ENCODE results near the gene CORO7.
A peak's percentile ranks its signal among the peaks of the same experiment; 100 is the strongest.

Gene CORO7

DNA sequence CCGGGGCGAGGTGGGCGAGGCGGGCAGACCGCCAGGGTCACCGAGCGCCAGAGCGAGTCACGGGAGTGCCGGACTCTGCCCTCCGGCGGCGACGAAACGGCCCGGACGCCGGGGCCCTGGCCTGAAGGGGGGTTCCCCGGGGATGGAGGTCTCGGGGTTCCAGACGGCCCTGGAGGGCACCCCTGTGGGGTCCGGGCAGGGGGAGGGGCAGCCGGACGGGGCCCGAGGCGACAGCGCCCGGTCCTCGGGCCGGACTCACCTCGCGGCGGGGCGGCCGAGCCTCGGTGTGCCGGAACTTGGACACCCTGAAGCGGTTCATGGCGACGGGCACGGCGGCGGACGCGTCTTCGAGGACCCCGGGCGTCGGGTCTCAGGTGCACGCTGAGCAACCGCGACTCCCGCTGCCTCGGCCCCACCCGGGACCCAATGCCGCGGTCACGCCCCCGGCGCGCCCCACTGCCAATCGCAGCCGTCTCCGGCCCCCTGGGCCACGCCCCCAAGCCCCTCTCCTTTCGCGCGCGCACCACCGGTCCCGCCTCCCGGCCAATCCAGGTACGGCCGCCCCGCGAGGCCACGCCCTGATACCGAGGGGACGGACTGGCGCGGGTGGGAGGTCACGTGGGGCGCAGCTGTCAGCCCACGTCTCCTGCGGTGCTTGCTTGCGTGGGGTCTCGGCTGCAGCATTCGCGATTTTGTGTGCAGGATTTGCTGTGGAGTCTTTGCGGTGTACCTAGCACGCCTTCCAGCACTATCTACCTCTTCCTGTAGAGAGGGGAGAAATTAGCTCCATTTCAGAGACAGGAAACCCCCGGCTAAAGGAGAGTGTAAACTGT is at the start of gene CORO7:
Gene CORO7 (minus strand): TSS at position 397 of the 833 bp plus-strand sequence. CDS start 78 bp downstream, at position 319.
- peak; percentile 63 for DNase-seq

- no peak for DNase-seq
Observed at GRCh38 chr16:4463522-4464163, 47.2 kb upstream of the CORO7 start.

DNA sequence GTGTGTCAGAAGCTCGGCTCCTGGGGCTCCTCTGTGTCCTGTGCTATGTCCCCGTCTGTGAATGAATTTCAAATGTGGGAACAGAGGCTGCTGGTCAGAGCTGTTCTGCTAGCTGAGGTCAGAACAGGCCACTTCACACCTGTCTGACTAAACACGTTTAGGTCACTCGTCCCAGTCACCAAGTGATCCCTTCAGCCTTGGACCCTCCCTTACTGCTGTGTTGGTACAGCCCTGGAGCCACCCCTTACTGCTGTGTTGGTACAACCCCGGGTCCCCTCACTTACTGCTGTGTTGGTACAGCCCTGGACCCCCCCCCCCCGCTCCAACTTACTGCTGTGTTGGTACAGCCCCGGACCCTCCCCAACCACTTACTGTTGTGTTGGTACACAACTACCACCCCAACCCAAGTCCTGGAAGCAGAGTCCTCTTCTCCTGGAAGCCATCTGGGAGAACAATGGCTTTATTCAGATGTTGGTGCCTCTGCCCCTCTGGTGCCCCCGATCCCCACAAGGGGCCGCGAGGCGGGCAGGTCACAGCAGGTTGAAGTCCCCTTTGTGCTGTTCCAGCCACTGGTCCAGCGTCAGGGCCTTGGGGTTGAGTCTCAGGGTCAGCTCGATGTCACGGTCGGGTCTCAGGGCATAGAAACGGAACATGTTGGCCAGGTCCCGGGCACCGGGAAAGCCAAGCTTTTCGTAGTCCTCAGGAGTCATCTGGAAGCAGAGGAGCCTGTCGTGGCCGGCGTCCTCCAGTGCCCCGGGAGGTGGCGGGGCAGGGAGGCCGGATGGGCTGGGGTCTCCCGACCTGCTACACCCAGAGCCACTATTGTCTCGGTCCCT is 45.1 kb upstream of the CORO7 start:
- peak; percentile 54 for DNase-seq

DNA sequence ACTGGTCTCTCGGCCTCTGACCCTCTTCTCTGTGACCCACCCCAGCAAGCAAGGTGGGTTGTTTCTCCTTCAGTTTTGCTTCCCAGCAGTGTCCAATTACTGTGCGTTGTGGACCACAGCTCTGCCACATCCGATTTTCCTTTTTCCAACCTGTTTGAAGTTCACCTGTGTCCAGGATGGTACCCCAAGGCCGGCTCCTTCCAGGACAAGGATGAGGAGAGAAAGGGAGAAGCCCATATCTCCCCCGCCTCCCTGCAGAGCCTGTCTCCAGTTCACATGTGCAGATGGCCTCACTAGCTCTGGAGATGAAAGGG is 44.5 kb upstream of the CORO7 start:
- no peak for DNase-seq

DNA sequence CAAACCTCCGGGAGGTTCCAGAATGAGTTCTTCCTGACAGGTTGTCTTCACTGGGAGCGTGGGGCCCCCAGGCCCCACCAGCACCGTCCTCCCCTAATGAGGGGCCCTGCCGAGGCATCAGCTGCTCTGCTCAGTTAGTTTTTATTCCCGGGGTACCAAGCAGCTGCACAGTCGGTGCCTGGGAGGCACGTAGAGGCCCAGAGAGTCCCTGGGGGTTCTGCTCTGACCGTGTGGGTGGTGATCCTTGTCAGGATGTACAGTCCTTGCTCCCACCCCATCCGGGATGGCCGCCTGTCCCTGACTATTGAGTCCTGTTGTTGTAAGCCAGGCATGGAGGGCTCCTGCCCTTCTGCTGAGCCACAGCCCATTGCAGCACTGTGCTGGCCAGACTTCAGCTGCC is 39.6 kb upstream of the CORO7 start:
- DNase-seq = no peak

DNA sequence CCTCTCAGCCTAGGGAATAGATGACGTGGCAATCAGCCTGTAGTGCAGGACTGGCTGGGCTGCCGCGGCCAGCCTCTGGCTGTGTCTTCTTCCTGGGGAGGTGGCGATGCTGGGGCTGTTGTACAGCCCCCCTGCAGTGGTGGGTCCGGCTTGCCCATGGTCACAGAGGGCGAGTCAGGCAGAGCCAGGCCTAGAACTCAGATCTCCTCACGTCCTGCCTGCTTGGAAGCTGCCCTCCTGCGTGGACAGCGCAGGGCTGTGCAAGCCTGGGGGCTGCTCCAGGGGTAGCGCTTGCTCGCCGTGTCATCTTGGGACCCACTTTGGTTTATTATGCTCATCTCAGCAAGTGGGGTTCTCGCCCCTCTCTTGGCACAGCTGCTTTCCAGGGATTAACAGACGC is 38.7 kb upstream of the CORO7 start:
- no peak for DNase-seq

DNA sequence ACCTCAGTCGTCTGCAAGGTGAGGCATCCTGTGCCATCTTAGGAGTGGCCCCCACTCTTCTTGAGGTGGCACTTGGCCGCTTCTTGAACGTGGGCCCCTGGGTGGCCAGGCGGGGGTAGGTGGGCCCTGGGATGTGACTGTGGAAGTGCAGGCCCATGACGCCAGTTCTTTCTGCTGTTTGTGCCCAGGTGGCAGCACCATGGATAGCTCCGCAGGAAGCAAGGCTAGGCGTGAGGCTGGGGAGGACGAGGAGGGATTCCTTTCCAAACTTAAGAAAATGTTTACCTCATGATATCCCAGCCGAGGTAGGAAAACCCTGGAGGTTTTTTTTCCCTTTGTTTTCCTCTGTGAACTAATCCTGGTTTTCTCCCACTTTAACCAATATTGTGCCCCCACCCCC is 38.2 kb upstream of the CORO7 start:
- no peak for DNase-seq

DNA sequence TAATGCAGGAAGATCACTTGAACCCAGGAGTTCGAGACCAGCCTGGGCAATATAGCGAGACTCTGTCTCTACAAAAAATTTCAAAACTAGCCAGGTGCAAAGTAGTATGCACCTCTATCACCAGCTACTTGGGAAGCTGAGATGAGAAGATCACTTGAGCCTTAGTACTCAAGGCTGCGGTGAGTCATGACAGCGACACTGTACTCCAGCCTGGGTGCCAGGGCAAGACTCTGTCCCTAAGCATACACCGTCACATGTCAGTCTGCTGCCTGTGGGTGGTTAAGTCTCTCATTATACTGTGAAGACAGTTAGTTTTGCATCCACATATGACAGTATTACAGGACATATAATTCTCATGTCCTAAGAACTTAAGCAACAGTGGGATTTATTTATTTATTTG is 36.3 kb upstream of the CORO7 start:
- no peak for DNase-seq

- no peak for DNase-seq
Observed at GRCh38 chr16:4450931-4451519, 34.6 kb upstream of the CORO7 start.

DNA sequence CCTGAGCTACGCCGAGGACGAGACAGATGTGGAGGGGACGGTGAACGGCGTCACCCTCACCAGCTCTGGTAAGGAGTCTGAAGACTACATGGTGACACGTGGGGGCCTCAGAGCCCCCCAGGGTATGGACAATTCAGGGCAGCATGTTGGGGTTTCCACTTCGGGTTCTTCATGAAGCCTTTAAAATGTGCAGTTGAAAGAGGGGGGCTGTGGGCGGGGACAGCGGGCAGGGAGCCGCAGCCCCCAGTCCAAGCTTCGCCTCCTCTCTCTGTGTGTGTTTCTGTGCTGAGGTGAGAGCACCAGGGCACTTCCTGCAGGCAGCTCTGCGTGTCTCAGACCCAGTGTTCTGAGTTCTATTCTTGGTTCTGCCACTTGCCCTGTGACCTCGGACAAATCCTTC is 34.0 kb upstream of the CORO7 start:
- no peak for DNase-seq

GRCh38 chr16:4443986-4444385 is 27.6 kb upstream of the CORO7 start:
- DNase-seq = no peak

GRCh38 chr16:4443271-4443670 is 26.9 kb upstream of the CORO7 start:
- DNase-seq = no peak

- no peak for DNase-seq
Observed at GRCh38 chr16:4442371-4442770, 26.0 kb upstream of the CORO7 start.

DNA sequence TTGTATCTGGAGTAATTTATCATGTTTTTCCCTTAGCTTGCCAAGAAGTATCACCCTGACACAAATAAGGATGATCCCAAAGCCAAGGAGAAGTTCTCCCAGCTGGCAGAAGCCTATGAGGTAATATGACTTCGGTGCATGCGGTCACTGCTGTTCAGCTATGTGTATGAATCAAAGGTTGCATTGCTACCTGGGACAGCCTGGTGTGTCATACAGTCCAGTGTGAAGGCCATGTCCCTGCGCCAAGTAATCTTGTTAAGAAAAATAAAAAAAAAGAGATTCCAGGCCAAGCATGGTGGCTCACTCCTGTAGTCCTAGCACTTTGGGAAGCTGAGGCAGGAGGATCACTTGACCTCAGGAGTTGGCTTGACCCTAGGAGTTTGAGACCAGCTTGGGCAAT is 21.0 kb upstream of the CORO7 start:
- DNase-seq = no peak

DNA sequence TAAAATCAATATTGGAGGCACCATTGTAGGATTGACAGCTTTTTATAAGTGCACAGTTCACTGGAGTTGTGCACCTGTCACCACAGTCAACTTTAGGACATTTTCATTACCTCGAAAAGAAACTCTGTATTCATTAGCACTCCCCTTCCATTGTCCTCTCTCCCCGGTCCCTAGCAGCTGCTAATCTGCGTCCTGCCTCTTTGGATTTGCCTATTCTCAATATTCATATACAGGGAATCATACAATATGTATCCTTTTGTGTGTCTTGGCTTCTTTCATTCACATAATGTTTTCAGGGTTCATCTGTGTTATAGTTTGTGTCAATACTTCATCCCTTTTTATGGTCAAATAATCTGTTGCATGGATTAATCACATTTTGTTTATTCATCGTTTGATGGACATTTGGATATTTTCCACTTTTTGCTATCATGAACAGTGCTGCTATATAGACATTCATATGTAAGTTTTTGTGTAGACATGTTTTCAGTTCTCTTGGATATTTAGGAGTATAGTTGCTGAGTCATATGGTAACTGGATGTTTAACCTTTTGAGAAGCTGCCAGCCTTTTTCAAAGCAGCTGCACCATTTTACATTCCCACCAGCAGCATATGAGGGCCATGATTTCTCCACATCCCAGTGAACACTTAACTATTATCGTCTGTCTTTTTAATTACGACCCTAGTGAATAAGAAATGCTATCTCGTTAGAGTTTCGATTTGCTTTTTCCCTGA is 19.1 kb upstream of the CORO7 start:
- no peak for DNase-seq

- no peak for DNase-seq
Observed at GRCh38 chr16:4433914-4434787, 17.8 kb upstream of the CORO7 start.

- no peak for DNase-seq
Observed at GRCh38 chr16:4433228-4433627, 16.8 kb upstream of the CORO7 start.

GRCh38 chr16:4431023-4431422 is 14.6 kb upstream of the CORO7 start:
- DNase-seq = no peak

GRCh38 chr16:4428500-4428899 is 12.1 kb upstream of the CORO7 start:
- no peak for DNase-seq

- no peak for DNase-seq
Observed at GRCh38 chr16:4426722-4427372, 10.5 kb upstream of the CORO7 start.

GRCh38 chr16:4426021-4426684 is 9.8 kb upstream of the CORO7 start:
- no peak for DNase-seq

Data from DMS 273 treated with DMSO at 0.1 percent for 48 hours (cell line).